ENCODE data around the gene HES4. TPM values are rescaled to one million over a fixed set of nuclear protein-coding genes. Genes with fewer than 3 reads are reported as not detected.

HES4 gene
- polyA plus RNA-seq, 1 of the 3 experiments (the other 2 are of a cell fraction) = 4.7 TPM

- CTCF ChIA-PET = interaction anchor here (0.9 kb wide), 1 partner anchor 59 kb away, joined by 3 read pairs; no protein-coding TSS in a partner anchor
- no peaks in the 10 kb centered on the region for H3K79me2 ChIP-seq (ENCODE audit: insufficient read depth)
- peaks cover 0 to 18% of the 10 kb centered on the region in 2 experiments; a peak in 1 of 4 replicates for H3K4me1 ChIP-seq (ENCODE audit: control insufficient read depth in 1 of 2, insufficient read depth in 2 of 2, low read depth in 1 of 2, low read length in 1 of 2)
- H3K9ac ChIP-seq = no peak overlapping the region
- H3K9me3 ChIP-seq = no peaks in the 10 kb centered on the region
- H2AFZ ChIP-seq (ENCODE audit: low read depth) = no peak overlapping the region
- TF ChIP-seq RAD21 (IDR thresholded peaks at IDR 0.05; ENCODE audit: low read length) = no peak
- TF ChIP-seq SIN3A (IDR thresholded peaks at IDR 0.05; ENCODE audit: borderline replicate concordance, low read depth, low read length) = no peak
- TF ChIP-seq REST (IDR thresholded peaks at IDR 0.05; ENCODE audit: low read depth, low read length) = no peak
- no peak for TF ChIP-seq IRF3 (IDR thresholded peaks at IDR 0.05; ENCODE audit: low read depth, low read length)
- TF ChIP-seq ZBTB33 (IDR thresholded peaks at IDR 0.05; ENCODE audit: borderline replicate concordance, low read depth) = no peak
- H3K4me2 ChIP-seq = no peak overlapping the region
- no peaks in the 10 kb centered on the region for H3F3A ChIP-seq (replicated peaks; ENCODE audit: insufficient read depth)
- H4K20me1 ChIP-seq (ENCODE audit: insufficient read depth) = peaks cover 12% of the 10 kb centered on the region
- H3K36me3 ChIP-seq (replicated peaks in 1 of 2; ENCODE audit: control insufficient read depth in 1 of 2, insufficient read depth in 2 of 2, low read length in 1 of 2) = peaks cover 0 to 25% of the 10 kb centered on the region in 2 experiments
- no peak overlapping the region for H3K4me3 ChIP-seq (ENCODE audit: low read depth in 2 of 2, low read length in 1 of 2)
- 100% methylated on average over 5 of the region's 27 CpGs for WGBS (ENCODE audit: low lambda C conversion rate)
- POLR2A ChIA-PET = no interaction called here
- no peak for DNase-seq
- no peaks in the 10 kb centered on the region for H3K27me3 ChIP-seq (ENCODE audit: insufficient read depth)
- H3K9me2 ChIP-seq = no peaks in the 10 kb centered on the region
- no peak overlapping the region for H3K27ac ChIP-seq (ENCODE audit: low read depth in 2 of 2, low read length in 1 of 2)
These were observed 43.5 kb upstream of the HES4 start for GRCh38 chr1:1043411-1043810.

GRCh38 chr1:1042835-1043234, 42.9 kb upstream of the HES4 start:
- Histone ChIP-seq H3K36me3 (replicated peaks in 1 of 2; ENCODE audit: control insufficient read depth in 1 of 2, insufficient read depth in 2 of 2, low read length in 1 of 2) (peaks cover 0 to 25% of the 10 kb centered on the region in 2 experiments), H3K9me3 (no peaks in the 10 kb centered on the region), H3K4me1 (ENCODE audit: control insufficient read depth in 1 of 2, insufficient read depth in 2 of 2, low read depth in 1 of 2, low read length in 1 of 2) (peaks cover 0 to 18% of the 10 kb centered on the region in 2 experiments; a peak in 1 of 4 replicates), H3K9me2 (no peaks in the 10 kb centered on the region), H2AFZ (ENCODE audit: low read depth) (no peak overlapping the region), H3F3A (replicated peaks; ENCODE audit: insufficient read depth) (no peaks in the 10 kb centered on the region), H3K4me2 (no peak overlapping the region), H3K9ac (no peak overlapping the region), H3K27ac (ENCODE audit: low read depth in 2 of 2, low read length in 1 of 2) (no peak overlapping the region), H3K79me2 (ENCODE audit: insufficient read depth) (no peaks in the 10 kb centered on the region), H4K20me1 (ENCODE audit: insufficient read depth) (peaks cover 16% of the 10 kb centered on the region), H3K4me3 (ENCODE audit: low read depth in 2 of 2, low read length in 1 of 2) (no peak overlapping the region), H3K27me3 (ENCODE audit: insufficient read depth) (no peaks in the 10 kb centered on the region)
- 87% methylated on average over 5 of the region's 10 CpGs for WGBS (ENCODE audit: low lambda C conversion rate)
- ChIA-PET CTCF (interaction anchor here (0.9 kb wide), 1 partner anchor 58 kb away, joined by 3 read pairs; no protein-coding TSS in a partner anchor), POLR2A (no interaction called here)
- no peak for DNase-seq
- TF ChIP-seq NFIC (IDR thresholded peaks at IDR 0.05; ENCODE audit: borderline replicate concordance) (no peak), RCOR1 (IDR thresholded peaks at IDR 0.05; ENCODE audit: low read length) (no peak), RFX5 (IDR thresholded peaks at IDR 0.05; ENCODE audit: low read length) (no peak), RAD21 (IDR thresholded peaks at IDR 0.05; ENCODE audit: low read length) (no peak), FOXJ3 (CRISPR knock-in tag; IDR thresholded peaks at IDR 0.05) (no peak), EP300 (IDR thresholded peaks at IDR 0.05; ENCODE audit: borderline replicate concordance in 1 of 2, low read depth in 1 of 2, low read length in 1 of 2) (no peak), SMC3 (IDR thresholded peaks at IDR 0.05; ENCODE audit: low read depth, low read length) (no peak), CHD2 (IDR thresholded peaks at IDR 0.05; ENCODE audit: low read length, partially characterized antibody) (no peak), TCF12 (IDR thresholded peaks at IDR 0.05) (no peak), FOSL2 (IDR thresholded peaks at IDR 0.05; ENCODE audit: borderline replicate concordance, low read depth) (no peak), FOXM1 (IDR thresholded peaks at IDR 0.05; ENCODE audit: low read depth) (no peak)
- TF ChIP-seq, protein P1, sequence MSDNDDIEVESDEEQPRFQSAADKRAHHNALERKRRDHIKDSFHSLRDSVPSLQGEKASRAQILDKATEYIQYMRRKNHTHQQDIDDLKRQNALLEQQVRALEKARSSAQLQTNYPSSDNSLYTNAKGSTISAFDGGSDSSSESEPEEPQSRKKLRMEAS (IDR thresholded peaks at IDR 0.05; ENCODE audit: low read depth) = no peak
- TF ChIP-seq, protein P2, sequence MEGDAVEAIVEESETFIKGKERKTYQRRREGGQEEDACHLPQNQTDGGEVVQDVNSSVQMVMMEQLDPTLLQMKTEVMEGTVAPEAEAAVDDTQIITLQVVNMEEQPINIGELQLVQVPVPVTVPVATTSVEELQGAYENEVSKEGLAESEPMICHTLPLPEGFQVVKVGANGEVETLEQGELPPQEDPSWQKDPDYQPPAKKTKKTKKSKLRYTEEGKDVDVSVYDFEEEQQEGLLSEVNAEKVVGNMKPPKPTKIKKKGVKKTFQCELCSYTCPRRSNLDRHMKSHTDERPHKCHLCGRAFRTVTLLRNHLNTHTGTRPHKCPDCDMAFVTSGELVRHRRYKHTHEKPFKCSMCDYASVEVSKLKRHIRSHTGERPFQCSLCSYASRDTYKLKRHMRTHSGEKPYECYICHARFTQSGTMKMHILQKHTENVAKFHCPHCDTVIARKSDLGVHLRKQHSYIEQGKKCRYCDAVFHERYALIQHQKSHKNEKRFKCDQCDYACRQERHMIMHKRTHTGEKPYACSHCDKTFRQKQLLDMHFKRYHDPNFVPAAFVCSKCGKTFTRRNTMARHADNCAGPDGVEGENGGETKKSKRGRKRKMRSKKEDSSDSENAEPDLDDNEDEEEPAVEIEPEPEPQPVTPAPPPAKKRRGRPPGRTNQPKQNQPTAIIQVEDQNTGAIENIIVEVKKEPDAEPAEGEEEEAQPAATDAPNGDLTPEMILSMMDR (IDR thresholded peaks at IDR 0.05) = no peak
